Mononuclear cell (primary cell): Measurements from ENCODE around the gene PRKCB. TPM values are rescaled to one million over a fixed set of nuclear protein-coding genes. Genes with fewer than 3 reads are reported as not detected.

Experiments
- H3K27me3 ChIP-seq: 2 replicates; pipeline ENCODE4 v1.6.0; 2011; ENCODE audit warnings: low read length, control low read depth; ENCODE audit not compliant: insufficient read depth
- H3K4me1 ChIP-seq: 2 replicates; pipeline ENCODE4 v1.5.1; 2011; ENCODE audit warnings: mild to moderate bottlenecking, low read length, control low read depth; ENCODE audit not compliant: insufficient read depth
- H3K4me3 ChIP-seq: 2 replicates; pipeline ENCODE4 v1.5.1; 2011; ENCODE audit warnings: mild to moderate bottlenecking, low read length, moderate library complexity
- H3K9me3 ChIP-seq: 2 replicates; pipeline ENCODE4 v1.5.1; 2011; ENCODE audit warnings: low read depth, mild to moderate bottlenecking, control low read depth, low read length
- total RNA-seq: library from RNA; depleted of rRNA; stranded (reverse); fragments of >200 nt; gene quantifications from one replicate; pipeline ENCODE4 v1.2.3, GENCODE V29; 2012

Gene PRKCB
- total RNA-seq, 1 donor, result 110 TPM

DNA sequence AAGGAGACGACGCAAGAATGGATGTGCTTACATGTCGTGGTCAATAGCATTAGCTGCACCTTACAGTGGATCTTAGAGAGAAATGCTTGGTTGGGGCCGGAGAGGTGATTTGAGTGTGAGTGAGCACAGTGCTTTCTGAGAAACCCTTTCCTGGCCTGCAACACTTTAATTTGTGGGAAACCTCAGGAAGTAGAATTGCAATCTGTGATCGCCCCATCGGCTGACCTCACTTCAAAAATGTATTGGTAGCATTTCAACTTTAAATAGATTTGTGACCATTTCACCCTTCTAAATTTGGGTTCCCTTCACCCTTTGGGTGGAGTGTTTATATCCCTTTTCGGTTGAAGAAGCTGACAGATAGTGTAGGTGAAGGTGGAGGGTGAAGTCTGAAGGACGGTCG lies 13.2 kb downstream of the PRKCB start:
- Histone ChIP-seq H3K4me3 (no peak overlapping the region), H3K27me3 (no peaks in the 10 kb centered on the region), H3K4me1 (peaks cover 69% of the 10 kb centered on the region), H3K9me3 (no peaks in the 10 kb centered on the region)

DNA sequence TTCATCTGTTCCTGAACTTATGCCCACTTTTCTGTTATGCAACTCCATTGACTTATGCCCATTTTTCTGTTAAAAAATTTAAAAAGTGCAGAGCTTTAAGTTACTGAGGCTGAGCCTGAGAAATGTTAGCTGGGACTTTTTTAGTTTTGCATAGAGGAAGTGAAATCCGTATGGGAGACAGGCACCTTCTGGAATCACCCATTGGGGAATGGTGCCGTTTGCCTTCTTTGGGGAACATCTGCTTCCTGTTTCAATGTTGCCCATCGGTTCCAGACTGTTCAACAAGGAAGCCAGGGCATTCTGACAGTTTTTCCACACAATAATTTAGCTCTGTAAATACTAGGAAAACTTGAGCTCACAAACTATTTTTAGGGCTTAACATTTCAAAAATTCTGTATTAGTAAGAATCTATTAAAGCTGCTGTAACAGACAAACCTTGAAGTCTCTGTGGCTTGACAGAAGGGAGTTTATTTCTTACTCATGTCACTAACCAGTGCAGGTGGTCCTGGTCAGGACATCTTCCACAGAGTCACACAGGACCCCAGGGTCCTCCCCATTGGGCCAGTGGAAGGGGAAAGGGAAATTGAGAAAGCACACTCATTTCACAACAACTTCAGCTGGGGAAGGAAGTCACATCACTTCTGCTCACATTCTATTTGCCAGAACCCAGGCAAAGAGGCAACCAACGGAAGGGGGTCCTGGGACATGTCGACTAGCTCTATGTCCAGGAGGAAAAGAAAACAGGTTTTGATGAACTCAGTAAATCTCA lies 17.2 kb downstream of the PRKCB start:
- Histone ChIP-seq H3K27me3 (no peaks in the 10 kb centered on the region), H3K4me3 (no peak overlapping the region), H3K9me3 (no peaks in the 10 kb centered on the region), H3K4me1 (peaks cover 91% of the 10 kb centered on the region)

DNA sequence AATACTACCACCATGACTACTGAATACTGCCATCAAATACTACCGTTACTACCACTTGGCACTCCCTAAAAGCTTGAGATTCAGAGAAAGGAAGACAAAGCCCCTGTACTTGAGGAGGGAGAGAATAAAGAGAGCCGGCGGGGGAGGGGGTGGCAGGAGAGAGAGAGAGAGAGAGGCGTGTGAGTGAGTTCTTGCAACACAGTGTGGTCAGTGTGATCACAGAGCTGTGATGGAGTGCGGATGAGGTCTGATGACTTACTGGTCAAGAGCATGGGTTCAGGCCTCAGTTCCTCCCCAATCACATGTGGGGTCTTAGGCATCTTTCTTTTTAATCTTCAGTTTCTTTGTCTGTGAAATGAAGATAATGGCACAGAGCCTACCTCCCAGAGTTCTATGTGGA lies 19.2 kb downstream of the PRKCB start:
- Histone ChIP-seq H3K9me3 (no peaks in the 10 kb centered on the region), H3K27me3 (no peaks in the 10 kb centered on the region), H3K4me1 (peaks cover 96% of the 10 kb centered on the region), H3K4me3 (no peak overlapping the region)

DNA sequence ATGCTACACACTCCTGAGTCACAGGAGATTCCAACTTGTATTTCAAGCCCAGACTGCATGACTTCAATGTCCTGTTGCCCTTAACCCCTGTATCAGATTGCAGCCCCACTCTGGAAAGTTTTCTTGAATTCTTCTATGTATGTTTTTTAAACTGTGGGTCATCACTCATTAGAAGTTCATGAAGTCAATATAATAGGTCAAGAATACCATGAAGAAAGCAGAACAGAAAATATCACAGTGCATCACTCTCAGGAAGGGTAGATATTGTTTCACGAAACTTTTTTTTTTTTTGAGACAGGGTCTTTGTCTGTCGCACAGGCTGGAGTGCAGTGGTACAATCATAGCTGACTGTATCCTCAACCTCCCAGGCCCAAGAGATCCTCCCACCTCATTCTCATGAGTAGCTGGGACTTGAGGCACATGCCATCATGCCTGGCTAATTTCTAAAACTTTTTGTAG lies 20.5 kb downstream of the PRKCB start:
- Histone ChIP-seq H3K9me3 (no peaks in the 10 kb centered on the region), H3K4me1 (peaks cover 97% of the 10 kb centered on the region), H3K27me3 (no peaks in the 10 kb centered on the region), H3K4me3 (no peak overlapping the region)

DNA sequence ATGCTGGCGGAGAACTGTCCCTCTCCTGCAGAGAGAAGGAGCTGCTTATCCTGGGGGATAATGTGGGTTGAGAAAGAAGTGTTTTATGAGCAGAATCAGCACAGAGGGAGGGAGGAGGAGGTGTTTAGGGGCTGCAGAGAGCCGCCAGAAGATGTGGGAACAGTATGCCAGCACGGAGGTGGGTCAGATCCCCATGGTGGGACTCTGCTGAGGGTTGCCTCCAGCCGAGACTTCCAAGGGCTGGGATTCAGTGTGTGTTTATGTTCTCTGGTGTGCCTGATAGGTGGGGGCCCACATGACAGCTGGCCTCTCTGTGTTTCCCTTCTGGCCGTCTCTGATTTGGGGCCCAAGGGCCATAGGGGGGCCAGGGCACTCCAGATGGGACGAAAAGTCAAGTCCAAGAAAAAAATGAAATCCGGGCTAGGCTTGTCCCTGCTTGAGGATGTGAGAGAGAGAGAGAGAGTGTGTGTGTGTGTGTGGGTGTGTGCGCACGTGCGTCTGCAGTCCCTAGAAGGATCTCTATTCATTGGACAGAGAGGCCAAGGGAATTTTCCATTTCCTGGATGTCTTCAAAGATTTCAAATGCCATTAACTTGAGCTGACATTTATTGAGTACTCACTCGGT lies 21.6 kb downstream of the PRKCB start:
- no peak overlapping the region for H3K4me3 ChIP-seq
- peaks cover 100% of the 10 kb centered on the region for H3K4me1 ChIP-seq
- H3K9me3 ChIP-seq, result no peaks in the 10 kb centered on the region
- no peaks in the 10 kb centered on the region for H3K27me3 ChIP-seq

DNA sequence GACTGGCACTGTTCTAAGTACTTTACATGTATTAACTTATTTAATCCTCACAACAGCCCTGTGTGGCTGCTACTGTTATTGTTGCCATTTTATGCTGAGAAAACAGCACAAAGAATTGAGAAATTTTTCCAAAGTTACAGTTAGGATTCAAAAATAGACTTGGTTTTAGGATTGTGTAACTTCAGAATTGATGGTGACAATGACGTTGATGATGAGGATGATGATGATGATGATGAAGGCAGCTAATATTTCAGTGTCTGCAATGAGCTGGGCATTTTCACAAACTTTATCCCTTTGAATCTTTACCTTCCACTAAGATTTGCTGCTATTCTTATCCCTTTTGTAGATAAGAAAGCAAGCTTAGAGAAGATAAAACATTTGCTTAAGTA lies 22.1 kb downstream of the PRKCB start:
- Histone ChIP-seq H3K4me1 (peaks cover 100% of the 10 kb centered on the region), H3K9me3 (no peaks in the 10 kb centered on the region), H3K27me3 (no peaks in the 10 kb centered on the region), H3K4me3 (no peak overlapping the region)

DNA sequence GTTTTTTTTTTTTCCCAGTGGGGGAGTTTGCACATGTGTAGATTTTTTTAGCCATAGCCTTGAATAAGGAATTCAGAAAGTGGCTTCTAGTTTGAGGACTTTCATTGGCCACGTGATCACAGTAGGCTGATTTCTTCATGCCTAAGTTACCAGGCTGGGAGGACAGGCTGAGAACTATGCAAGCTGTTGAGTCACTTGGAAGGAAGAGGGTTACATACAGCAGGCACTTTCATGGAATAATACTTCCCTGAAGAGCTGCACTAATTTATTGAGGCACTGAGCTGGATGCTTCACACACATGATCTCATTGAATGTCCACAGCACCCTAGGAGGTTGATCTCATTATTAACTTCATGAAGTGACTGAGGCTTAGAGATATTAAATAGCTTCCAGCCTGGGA lies 22.8 kb downstream of the PRKCB start:
- Histone ChIP-seq H3K4me1 (peaks cover 98% of the 10 kb centered on the region), H3K27me3 (no peaks in the 10 kb centered on the region), H3K4me3 (no peak overlapping the region), H3K9me3 (no peaks in the 10 kb centered on the region)

DNA sequence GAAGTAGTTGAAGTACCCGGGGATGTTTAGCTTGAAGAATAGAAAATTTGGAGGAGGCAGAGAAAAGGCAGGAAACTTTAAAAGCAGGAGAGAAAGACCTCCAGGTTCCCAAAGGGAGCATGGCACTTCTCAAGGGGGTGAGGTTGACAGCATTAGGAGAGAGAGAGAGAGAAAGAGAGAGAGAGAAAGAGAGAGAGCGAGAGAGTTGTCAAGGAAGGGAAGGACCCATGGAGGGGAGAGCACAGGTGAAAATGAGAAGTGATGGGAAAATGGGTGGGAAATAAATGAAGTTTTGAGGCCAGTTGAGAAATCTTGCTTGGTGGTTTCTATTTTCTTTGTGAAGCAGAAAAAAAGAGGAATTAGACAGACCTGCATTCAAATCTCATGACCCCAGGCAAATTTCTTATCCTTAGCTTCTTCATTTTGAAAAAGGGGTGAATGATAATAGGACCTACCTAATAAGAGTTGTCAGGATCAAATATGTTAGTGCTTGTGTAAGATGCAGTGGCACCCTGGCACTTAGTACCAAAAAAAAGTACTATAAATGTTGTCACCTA lies 24.0 kb downstream of the PRKCB start:
- Histone ChIP-seq H3K4me3 (no peak overlapping the region), H3K27me3 (no peaks in the 10 kb centered on the region), H3K9me3 (no peaks in the 10 kb centered on the region), H3K4me1 (peaks cover 98% of the 10 kb centered on the region)

DNA sequence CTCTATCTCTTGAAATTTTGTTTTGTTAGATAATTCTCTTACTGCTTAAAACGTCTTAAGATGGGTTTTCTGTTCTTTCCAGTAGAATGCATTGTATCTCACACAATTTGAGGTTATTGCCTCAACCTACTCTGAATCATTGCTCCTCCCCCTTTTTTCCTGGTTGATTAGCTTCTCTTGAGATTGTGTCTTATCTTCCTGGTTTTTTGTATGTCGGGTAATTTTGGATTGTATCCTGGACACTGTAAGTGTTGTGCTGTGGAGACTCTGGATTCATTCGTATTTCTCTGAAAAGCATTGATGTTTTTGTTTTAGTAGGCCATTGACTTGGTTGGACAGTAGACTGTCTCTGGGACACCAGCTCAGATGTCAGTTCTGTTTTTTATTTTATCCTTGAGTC lies 26.1 kb downstream of the PRKCB start:
- no peaks in the 10 kb centered on the region for H3K27me3 ChIP-seq
- peaks cover 97% of the 10 kb centered on the region for H3K4me1 ChIP-seq
- no peaks in the 10 kb centered on the region for H3K9me3 ChIP-seq
- no peak overlapping the region for H3K4me3 ChIP-seq

DNA sequence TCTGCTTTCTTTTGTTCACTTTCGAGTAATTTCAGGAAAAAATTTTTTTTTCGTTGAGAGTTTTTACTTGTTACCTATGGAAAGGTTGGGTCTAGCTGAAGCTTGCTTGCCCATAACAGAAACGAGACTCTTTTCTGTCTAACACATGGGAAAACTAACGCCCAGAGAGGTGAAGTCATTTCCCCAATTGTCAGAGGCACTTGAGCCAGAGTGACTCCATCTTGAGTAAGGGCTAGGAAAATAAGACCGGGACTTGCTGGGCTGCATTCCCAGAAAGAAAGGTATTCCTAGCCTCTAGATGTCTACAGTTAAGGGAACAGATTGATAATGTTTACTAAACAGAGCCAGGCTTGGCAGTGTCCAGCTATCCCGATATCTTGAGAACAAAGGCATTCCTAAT lies 26.8 kb downstream of the PRKCB start:
- Histone ChIP-seq H3K27me3 (no peaks in the 10 kb centered on the region), H3K4me1 (peaks cover 97% of the 10 kb centered on the region), H3K4me3 (no peak overlapping the region), H3K9me3 (no peaks in the 10 kb centered on the region)

DNA sequence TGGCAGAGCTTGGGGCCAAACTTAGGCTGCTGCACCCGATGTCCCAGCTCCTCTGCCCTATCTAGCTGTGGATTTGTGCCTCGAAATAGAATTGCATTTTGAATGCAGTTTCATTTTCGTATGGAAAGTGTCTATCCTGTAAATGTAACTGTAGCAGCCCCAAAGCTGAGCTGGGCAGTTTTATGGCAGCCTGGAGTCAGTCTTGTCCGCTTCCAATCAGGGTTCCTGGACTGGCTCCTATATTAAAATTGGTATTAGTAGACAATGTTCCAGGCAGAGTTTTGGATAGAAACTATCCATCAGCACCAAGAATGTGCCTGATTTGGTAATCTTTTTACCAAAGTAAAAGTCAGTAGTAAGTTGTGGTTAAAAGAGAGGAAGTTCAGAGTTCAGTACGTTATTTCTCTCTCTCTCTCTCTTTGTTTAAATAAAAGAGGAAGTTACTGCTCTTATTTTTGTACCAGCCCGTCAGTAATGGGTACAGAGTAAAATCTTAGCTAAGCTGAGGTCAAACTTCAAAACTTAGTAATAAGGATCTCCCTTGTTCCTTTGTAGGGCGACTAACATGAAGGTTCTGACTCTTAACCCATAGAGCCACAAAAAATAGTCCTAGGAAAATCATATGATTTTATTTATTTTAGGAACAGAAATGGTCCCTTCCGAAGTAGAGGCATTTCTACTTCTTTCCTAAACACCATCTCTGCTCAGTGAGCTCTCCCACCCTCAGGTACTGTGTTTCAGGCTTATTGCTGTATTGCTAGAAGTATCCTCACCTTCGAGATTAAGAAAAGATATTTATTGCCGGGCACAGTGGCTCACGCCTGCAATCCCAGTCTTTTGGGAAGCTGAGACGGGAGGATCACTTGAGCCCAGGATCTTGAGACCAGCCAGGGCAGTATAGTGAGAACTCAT lies 28.0 kb downstream of the PRKCB start:
- H3K9me3 ChIP-seq, result no peaks in the 10 kb centered on the region
- peak overlapping the region; percentile 43 for H3K4me3 ChIP-seq
- H3K27me3 ChIP-seq, result no peaks in the 10 kb centered on the region
- H3K4me1 ChIP-seq, result peaks cover 97% of the 10 kb centered on the region

DNA sequence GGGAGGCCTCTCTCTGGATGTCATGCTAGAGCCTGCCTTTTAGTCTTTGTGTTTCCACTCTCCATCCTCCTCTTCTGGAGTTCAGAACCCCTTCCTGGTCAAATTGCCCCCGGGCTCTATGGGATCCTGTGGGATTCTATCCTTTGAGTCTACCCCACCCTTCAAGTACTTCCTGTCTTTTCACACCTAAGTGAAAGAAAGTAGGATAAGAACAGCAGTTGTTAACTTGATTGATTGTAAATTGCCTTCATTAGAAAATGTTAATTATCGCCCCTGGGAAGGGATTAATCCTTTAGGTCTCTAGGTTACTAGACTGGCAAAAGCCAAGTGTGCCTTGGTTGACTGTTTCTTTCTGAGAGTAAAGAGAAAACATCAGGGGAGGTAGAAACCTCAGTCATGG lies 30.1 kb downstream of the PRKCB start:
- H3K9me3 ChIP-seq, result no peaks in the 10 kb centered on the region
- peaks cover 93% of the 10 kb centered on the region for H3K4me1 ChIP-seq
- H3K27me3 ChIP-seq, result no peaks in the 10 kb centered on the region

DNA sequence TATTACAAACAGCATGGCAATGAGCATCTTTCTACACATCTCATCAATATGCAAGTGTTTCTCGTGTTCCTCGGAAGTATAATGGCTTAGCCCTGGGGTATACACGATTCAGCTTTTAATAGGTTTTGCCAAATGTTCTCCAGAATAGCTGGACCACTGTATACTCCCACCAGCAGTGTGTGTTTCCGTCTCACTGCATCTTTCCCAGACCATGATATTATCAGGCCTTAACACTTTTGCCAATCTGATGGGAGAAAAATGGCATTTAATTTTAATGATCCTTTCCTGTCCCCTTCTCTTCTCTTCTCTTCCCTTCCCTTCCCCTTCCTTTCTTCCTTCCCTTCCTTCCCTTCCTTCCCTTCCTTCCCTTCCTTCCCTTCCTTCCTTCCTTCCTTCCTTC lies 30.8 kb downstream of the PRKCB start:
- Histone ChIP-seq H3K4me1 (peaks cover 93% of the 10 kb centered on the region), H3K4me3 (no peak overlapping the region), H3K9me3 (no peaks in the 10 kb centered on the region), H3K27me3 (no peaks in the 10 kb centered on the region)

More for the DNA sequence above, 30.1 kb downstream of the PRKCB start:
- H3K4me3 ChIP-seq, result no peak overlapping the region

DNA sequence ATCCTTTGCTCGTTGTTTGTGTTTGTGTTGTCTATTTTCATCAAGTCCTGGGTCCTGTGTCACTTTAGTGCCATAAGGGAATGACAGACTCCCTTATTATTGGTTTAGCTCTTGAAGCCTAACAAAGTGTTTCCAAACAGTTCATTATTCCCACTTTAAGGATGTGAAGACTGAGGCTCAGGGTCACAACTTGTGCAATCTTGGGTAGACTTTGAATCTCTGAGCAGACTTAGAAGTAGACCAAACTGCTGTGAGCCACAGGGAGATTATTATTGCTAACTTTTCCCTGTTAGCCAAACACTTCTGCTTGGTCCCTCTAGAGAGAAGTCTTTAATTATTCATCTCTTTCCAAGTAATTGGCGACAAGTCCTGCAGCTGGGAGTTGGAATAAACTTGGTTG lies 31.8 kb downstream of the PRKCB start:
- Histone ChIP-seq H3K27me3 (no peaks in the 10 kb centered on the region), H3K4me1 (peaks cover 93% of the 10 kb centered on the region), H3K4me3 (no peak overlapping the region), H3K9me3 (no peaks in the 10 kb centered on the region)

DNA sequence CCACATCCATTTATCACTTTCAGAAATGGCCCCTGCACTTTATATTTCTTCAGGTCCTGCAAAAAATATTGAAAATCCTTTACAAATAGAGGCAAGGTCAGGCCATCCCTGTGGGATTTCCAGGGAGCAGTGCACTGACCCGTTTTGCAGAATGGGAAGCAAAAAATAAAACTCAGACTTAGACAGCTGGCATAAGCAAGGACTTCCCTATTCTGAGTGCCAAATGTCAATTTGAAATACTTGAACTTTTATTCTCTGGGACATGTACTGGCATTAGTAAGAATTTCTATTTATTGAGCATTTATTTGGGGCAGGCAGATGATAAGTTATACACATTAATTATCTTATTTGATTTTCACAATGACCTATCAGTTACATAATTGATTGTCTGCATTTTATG lies 32.4 kb downstream of the PRKCB start:
- peaks cover 96% of the 10 kb centered on the region for H3K4me1 ChIP-seq
- H3K4me3 ChIP-seq, result no peak overlapping the region
- no peaks in the 10 kb centered on the region for H3K27me3 ChIP-seq
- no peaks in the 10 kb centered on the region for H3K9me3 ChIP-seq
